ENCODE results near the gene POLR3A. TPM values are rescaled to one million over a fixed set of nuclear protein-coding genes. Genes with fewer than 3 reads are reported as not detected.

POLR3A gene
- total RNA-seq, 1 experiment from 2014 or later, result 38.0 TPM

- WGBS (ENCODE audit: extremely low coverage, insufficient read length, low lambda C conversion rate), result no CpG with 5 or more reads among the region's 8 CpGs
- no peak overlapping the region for H2BK15ac ChIP-seq (ENCODE audit: low read depth, low read length)
- Mint-ChIP-seq H3K27ac (no peak overlapping the region; a peak in 1 of 7 replicates), H3K36me3 (ENCODE audit: insufficient read depth in 1 of 3, low read depth in 3 of 3) (peaks cover 4 to 8% (median 4%) of the 10 kb centered on the region in 3 experiments; a peak in 3 of 7 replicates), H3K9me3 (no peaks in the 10 kb centered on the region), H3K4me1 (peaks cover 48 to 55% of the 10 kb centered on the region in 2 experiments), H3K4me3 (no peak overlapping the region), H3K27me3 (ENCODE audit: low read depth) (peaks cover 4% of the 10 kb centered on the region)
- H4K8ac ChIP-seq (replicated peaks; ENCODE audit: insufficient read length, low read depth, low read length), result no peak overlapping the region
- H4K20me1 ChIP-seq (ENCODE audit: control insufficient read depth, insufficient read depth, insufficient read length), result no peaks in the 10 kb centered on the region
- H3K4me2 ChIP-seq (ENCODE audit: insufficient read depth, insufficient read length, low read length), result no peak overlapping the region
- H3K23me2 ChIP-seq (ENCODE audit: insufficient read length, low read depth, low read length, poor library complexity, severe bottlenecking), result peaks cover 9% of the 10 kb centered on the region
- peaks cover 2% of the 10 kb centered on the region; the same call in 1 of the 2 replicates for H3K4me1 ChIP-seq (ENCODE audit: insufficient read depth, low read length)
- no peaks in the 10 kb centered on the region for H3K79me1 ChIP-seq (ENCODE audit: insufficient read depth, low read depth, low read length, poor library complexity, severe bottlenecking)
- no peak overlapping the region for H4K5ac ChIP-seq (ENCODE audit: insufficient read length, low read depth, low read length)
- no peaks in the 10 kb centered on the region for H3K27me3 ChIP-seq (ENCODE audit: insufficient read depth, low read length)
- H2AFZ ChIP-seq (ENCODE audit: low read length), result no peak overlapping the region
- H3T11ph ChIP-seq (ENCODE audit: low read length), result no peak overlapping the region
- no peak overlapping the region for H2BK20ac ChIP-seq (ENCODE audit: low read depth, low read length, poor library complexity, severe bottlenecking)
- no peak overlapping the region for H3K27ac ChIP-seq (ENCODE audit: insufficient read length, low read depth, low read length)
- no peak overlapping the region for H2AK5ac ChIP-seq (ENCODE audit: insufficient read length, low read length)
- no peaks in the 10 kb centered on the region for H3K9me3 ChIP-seq (ENCODE audit: control insufficient read depth, low read depth, low read length)
- no peak overlapping the region for H2BK120ac ChIP-seq (ENCODE audit: low read depth, low read length, poor library complexity, severe bottlenecking)
- H3K79me2 ChIP-seq (ENCODE audit: insufficient read depth, low read length), result peaks cover 50% of the 10 kb centered on the region
- H3K23ac ChIP-seq (ENCODE audit: insufficient read length, low read depth, low read length), result no peak overlapping the region
- TF ChIP-seq, protein P1, sequence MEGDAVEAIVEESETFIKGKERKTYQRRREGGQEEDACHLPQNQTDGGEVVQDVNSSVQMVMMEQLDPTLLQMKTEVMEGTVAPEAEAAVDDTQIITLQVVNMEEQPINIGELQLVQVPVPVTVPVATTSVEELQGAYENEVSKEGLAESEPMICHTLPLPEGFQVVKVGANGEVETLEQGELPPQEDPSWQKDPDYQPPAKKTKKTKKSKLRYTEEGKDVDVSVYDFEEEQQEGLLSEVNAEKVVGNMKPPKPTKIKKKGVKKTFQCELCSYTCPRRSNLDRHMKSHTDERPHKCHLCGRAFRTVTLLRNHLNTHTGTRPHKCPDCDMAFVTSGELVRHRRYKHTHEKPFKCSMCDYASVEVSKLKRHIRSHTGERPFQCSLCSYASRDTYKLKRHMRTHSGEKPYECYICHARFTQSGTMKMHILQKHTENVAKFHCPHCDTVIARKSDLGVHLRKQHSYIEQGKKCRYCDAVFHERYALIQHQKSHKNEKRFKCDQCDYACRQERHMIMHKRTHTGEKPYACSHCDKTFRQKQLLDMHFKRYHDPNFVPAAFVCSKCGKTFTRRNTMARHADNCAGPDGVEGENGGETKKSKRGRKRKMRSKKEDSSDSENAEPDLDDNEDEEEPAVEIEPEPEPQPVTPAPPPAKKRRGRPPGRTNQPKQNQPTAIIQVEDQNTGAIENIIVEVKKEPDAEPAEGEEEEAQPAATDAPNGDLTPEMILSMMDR (conservative IDR thresholded peaks at IDR 0.05), result no peak
- H4K91ac ChIP-seq (ENCODE audit: insufficient read length, low read depth, low read length), result no peak overlapping the region
- H3K56ac ChIP-seq (ENCODE audit: insufficient read length, low read depth, low read length), result no peak overlapping the region
- no peak overlapping the region for H3K9ac ChIP-seq (ENCODE audit: extremely low read depth, insufficient read length, low read length)
- no peak overlapping the region for H2BK12ac ChIP-seq (ENCODE audit: insufficient read length, low read depth, low read length)
- no peak overlapping the region for H3K14ac ChIP-seq (ENCODE audit: insufficient read depth, low read length)
- no peak overlapping the region for H3K4ac ChIP-seq (ENCODE audit: low read depth, low read length)
- no peak overlapping the region for H2BK5ac ChIP-seq (ENCODE audit: insufficient read length, low read length)
- DNase-seq, result no peak
- no peak overlapping the region for H3K18ac ChIP-seq (ENCODE audit: insufficient read length, low read depth, low read length)
Measured at GRCh38 chr10:77922566-77923179, 106.6 kb downstream of the POLR3A start.
